Measurements from ENCODE around the gene ESYT1.

ESYT1 gene

GRCh38 chr12:56086096-56086495 is 42.0 kb upstream of the ESYT1 start:
- TF ChIP-seq, protein P1, sequence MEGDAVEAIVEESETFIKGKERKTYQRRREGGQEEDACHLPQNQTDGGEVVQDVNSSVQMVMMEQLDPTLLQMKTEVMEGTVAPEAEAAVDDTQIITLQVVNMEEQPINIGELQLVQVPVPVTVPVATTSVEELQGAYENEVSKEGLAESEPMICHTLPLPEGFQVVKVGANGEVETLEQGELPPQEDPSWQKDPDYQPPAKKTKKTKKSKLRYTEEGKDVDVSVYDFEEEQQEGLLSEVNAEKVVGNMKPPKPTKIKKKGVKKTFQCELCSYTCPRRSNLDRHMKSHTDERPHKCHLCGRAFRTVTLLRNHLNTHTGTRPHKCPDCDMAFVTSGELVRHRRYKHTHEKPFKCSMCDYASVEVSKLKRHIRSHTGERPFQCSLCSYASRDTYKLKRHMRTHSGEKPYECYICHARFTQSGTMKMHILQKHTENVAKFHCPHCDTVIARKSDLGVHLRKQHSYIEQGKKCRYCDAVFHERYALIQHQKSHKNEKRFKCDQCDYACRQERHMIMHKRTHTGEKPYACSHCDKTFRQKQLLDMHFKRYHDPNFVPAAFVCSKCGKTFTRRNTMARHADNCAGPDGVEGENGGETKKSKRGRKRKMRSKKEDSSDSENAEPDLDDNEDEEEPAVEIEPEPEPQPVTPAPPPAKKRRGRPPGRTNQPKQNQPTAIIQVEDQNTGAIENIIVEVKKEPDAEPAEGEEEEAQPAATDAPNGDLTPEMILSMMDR (IDR thresholded peaks at IDR 0.05): no peak
- peaks cover 0 to 7% (median 0%) of the 10 kb centered on the region in 3 donors for H3K36me3 ChIP-seq
- H3K27me3 ChIP-seq: no peaks in the 10 kb centered on the region
- intact Hi-C loops (cut with DNase I; ENCODE audit: low total_unique reads): no loop called here
- peaks cover 0 to 3% (median 0%) of the 10 kb centered on the region in 4 donors for H3K4me1 ChIP-seq
- H3K27ac ChIP-seq: no peak overlapping the region
- no peaks in the 10 kb centered on the region for H3K9me3 ChIP-seq
- H3K4me3 ChIP-seq: no peak overlapping the region
- no peak for DNase-seq

DNA sequence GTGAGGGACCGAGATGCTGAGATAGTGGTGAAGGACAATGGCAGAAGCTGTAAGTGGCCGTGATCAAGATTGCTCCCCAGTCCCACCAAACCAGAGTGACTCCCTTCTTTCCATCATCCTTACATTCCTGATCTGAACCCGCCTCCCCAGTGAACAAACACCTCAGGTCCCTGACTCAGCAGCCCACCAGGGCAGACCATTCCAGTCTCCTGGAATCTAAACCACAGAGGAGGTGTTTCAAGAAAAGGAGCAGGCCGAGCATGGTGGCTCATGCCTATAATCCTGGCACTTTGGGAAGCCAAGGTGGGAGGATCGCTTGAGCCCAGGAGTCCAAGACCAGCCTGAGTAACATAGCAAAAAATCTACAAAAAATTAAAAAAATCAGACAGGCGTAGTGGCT is 41.5 kb upstream of the ESYT1 start:
- Histone ChIP-seq H3K27ac (no peak overlapping the region), H3K4me3 (no peak overlapping the region), H3K4me1 (peaks cover 0 to 3% (median 0%) of the 10 kb centered on the region in 4 donors), H3K36me3 (peaks cover 0 to 7% (median 0%) of the 10 kb centered on the region in 3 donors), H3K9me3 (no peaks in the 10 kb centered on the region), H3K27me3 (no peaks in the 10 kb centered on the region)
- DNase-seq: no peak
- TF ChIP-seq, protein P1 (IDR thresholded peaks at IDR 0.05): no peak
- intact Hi-C loops (cut with DNase I; ENCODE audit: low total_unique reads): no loop called here

DNA sequence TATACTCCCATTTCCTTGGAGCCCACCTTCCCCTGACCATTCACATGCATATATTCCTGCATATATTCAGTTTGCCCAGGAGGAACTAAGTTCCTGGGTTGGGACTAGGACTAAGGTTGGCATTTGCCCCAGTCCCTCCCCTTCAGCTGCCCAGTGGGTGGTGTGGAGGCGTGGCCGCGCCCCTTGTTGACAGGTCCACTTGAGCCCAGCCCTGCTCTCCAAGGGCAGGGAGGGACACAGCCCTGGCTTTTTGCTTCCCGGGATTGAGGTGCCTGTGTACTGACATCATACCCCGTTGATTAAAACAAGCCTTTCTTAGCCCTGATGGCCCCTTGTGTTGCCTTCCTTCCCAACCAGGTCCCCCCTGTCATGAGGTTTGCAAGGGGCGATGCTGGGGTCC is 40.8 kb upstream of the ESYT1 start:
- intact Hi-C loops (cut with DNase I; ENCODE audit: low total_unique reads): no loop called here
- Histone ChIP-seq H3K4me1 (peaks cover 0 to 3% (median 0%) of the 10 kb centered on the region in 4 donors), H3K36me3 (peaks cover 0 to 7% (median 0%) of the 10 kb centered on the region in 3 donors), H3K27me3 (no peaks in the 10 kb centered on the region), H3K27ac (no peak overlapping the region), H3K4me3 (no peak overlapping the region), H3K9me3 (no peaks in the 10 kb centered on the region)
- TF ChIP-seq, protein P1 (IDR thresholded peaks at IDR 0.05): no peak
- no peak for DNase-seq

- H3K27ac ChIP-seq: no peak overlapping the region
- H3K36me3 ChIP-seq: peaks cover 0 to 23% (median 0%) of the 10 kb centered on the region in 3 donors
- no peaks in the 10 kb centered on the region for H3K9me3 ChIP-seq
- no peaks in the 10 kb centered on the region for H3K4me1 ChIP-seq
- H3K27me3 ChIP-seq: peaks cover 0 to 30% of the 10 kb centered on the region in 2 donors
- no peak overlapping the region for H3K4me3 ChIP-seq
- DNase-seq: no peak
- intact Hi-C loops (cut with DNase I; ENCODE audit: low total_unique reads): no loop called here
- TF ChIP-seq, protein P1 (IDR thresholded peaks at IDR 0.05): no peak
These were observed 30.3 kb upstream of the ESYT1 start for GRCh38 chr12:56097738-56098137.

GRCh38 chr12:56098592-56098991 is 29.5 kb upstream of the ESYT1 start:
- no peak overlapping the region for H3K27ac ChIP-seq
- peaks cover 0 to 21% (median 0%) of the 10 kb centered on the region in 3 donors for H3K36me3 ChIP-seq

More at GRCh38 chr12:56098592-56098991, 29.5 kb upstream of the ESYT1 start:
- TF ChIP-seq, protein P1 (IDR thresholded peaks at IDR 0.05): no peak
- intact Hi-C loops (cut with DNase I; ENCODE audit: low total_unique reads): no loop called here
- Histone ChIP-seq H3K4me3 (no peak overlapping the region), H3K4me1 (peaks cover 0 to 5% (median 3%) of the 10 kb centered on the region in 4 donors), H3K27me3 (peaks cover 0 to 24% of the 10 kb centered on the region in 2 donors), H3K9me3 (no peaks in the 10 kb centered on the region)
- no peak for DNase-seq
